ENCODE results near the gene SLC30A2. TPM values are rescaled to one million over a fixed set of nuclear protein-coding genes. Genes with fewer than 3 reads are reported as not detected.

SLC30A2 gene
- total RNA-seq, 1 experiment from 2014 or later = not detected

DNA sequence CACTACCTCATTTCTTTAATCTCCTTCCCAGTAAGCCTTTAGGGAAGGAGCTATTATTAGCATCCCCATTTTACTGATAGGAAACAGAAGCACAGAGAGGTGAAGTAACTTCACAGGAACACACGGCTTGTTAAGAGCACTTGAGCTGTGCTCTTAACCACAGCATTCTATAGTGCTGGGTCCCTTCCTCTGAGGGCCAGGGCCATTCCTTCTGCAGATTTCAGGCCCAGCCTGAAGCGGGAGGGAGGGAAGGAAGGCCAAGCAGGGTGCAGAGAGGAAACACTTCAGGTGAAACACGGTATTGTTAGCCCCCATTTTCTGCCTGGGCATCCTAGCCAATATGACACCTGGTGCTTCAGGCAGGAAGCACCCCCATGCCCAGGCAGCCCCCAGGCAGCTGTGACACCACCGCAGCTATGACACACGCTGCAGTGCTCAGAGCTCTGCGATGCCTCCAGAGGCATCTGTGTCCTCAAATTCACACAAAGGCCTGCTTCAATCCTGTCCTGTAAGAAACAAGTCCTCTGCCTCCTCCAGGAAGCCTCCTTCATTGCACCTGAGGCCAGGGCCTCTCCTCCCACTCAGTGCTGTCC lies 28.9 kb downstream of the SLC30A2 start (continued):
- TF ChIP-seq, protein P1, sequence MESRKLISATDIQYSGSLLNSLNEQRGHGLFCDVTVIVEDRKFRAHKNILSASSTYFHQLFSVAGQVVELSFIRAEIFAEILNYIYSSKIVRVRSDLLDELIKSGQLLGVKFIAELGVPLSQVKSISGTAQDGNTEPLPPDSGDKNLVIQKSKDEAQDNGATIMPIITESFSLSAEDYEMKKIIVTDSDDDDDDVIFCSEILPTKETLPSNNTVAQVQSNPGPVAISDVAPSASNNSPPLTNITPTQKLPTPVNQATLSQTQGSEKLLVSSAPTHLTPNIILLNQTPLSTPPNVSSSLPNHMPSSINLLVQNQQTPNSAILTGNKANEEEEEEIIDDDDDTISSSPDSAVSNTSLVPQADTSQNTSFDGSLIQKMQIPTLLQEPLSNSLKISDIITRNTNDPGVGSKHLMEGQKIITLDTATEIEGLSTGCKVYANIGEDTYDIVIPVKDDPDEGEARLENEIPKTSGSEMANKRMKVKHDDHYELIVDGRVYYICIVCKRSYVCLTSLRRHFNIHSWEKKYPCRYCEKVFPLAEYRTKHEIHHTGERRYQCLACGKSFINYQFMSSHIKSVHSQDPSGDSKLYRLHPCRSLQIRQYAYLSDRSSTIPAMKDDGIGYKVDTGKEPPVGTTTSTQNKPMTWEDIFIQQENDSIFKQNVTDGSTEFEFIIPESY (IDR thresholded peaks at IDR 0.05; ENCODE audit: extremely low read depth, insufficient replicate concordance, low read length) = no peak
- TF ChIP-seq TCF7L2 (IDR thresholded peaks at IDR 0.05; ENCODE audit: borderline replicate concordance, extremely low read depth, insufficient read depth, insufficient read length) = no peak
- TF ChIP-seq YY1 (IDR thresholded peaks at IDR 0.05; ENCODE audit: extremely low read depth, insufficient replicate concordance, low read depth, low read length) = no peak

DNA sequence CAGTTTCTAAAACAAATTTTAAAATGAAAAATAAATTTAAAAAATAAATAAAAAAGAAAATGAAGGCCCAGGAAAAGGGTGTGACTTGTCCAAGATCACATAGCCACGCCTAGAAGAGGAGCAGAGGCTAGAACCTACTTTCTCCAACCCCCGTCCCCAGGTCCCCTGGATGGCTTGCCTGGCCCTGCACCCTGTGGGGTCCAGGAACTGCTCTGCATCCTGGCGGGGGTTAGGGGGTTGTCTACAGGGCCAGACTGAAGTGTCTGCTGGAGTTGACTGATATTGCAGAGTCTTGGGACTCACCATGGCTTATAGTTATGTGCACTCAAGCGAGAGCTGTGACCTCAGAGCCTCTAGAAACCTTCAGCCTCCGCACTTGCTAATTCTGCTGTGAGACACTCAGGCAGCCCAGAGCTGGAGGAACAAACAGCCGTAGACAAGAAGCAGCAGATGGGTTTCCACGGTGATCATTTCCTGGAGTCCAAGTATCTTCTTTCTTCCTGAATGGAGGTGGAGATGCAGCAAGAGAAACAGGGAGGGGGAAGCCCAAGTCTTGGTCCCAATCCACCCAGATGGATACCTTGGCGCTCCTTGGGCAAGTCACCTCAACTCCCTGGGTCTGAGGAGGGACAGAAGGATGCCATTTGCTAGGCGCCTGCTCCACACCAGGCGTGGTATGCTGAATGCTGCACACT lies 29.5 kb downstream of the SLC30A2 start:
- no peak overlapping the region for H3K9ac ChIP-seq (ENCODE audit: low read length)
- intact Hi-C loops (cut with micrococcal nuclease) = no loop called here
- H3K27me3 ChIP-seq (ENCODE audit: insufficient read depth, low read length) = no peaks in the 10 kb centered on the region
- H3K4me3 ChIP-seq (replicated peaks in 1 of 2; ENCODE audit: low read depth in 1 of 2, low read length in 2 of 2) = no peak overlapping the region
- DNase-seq (ENCODE audit: low read depth, low spot score) = no peak
- H4K20me1 ChIP-seq (ENCODE audit: insufficient read depth) = no peaks in the 10 kb centered on the region
- H3K79me2 ChIP-seq (ENCODE audit: insufficient read depth, low read length) = no peaks in the 10 kb centered on the region
- no peak overlapping the region for H2AFZ ChIP-seq (ENCODE audit: low read depth, low read length, poor library complexity, severe bottlenecking)
- H3K4me1 ChIP-seq (ENCODE audit: control insufficient read depth in 1 of 2, insufficient read depth in 2 of 2, low read length in 2 of 2) = peaks cover 0 to under 1% of the 10 kb centered on the region in 2 experiments; a peak in 1 of 4 replicates
- H3K36me3 ChIP-seq (ENCODE audit: control insufficient read depth in 1 of 2, insufficient read depth in 2 of 2, low read length in 2 of 2) = no peaks in the 10 kb centered on the region
- no peak overlapping the region for H3K27ac ChIP-seq (ENCODE audit: low read depth, low read length)
- H3K9me2 ChIP-seq (ENCODE audit: insufficient read depth) = no peaks in the 10 kb centered on the region
- H3K9me3 ChIP-seq (ENCODE audit: control insufficient read depth in 1 of 2, insufficient read depth in 1 of 2, low read depth in 1 of 2, low read length in 2 of 2) = no peaks in the 10 kb centered on the region
- BruUV-seq (replicated peaks) = no TSS peak
- no peak for ATAC-seq
- TF ChIP-seq SIN3A (IDR thresholded peaks at IDR 0.05; ENCODE audit: low read depth) (no peak), SRF (IDR thresholded peaks at IDR 0.05; ENCODE audit: low read depth) (no peak), ZFX (IDR thresholded peaks at IDR 0.05) (no peak), EGR1 (IDR thresholded peaks at IDR 0.05; ENCODE audit: low read depth) (no peak)
- TF ChIP-seq, protein P2, sequence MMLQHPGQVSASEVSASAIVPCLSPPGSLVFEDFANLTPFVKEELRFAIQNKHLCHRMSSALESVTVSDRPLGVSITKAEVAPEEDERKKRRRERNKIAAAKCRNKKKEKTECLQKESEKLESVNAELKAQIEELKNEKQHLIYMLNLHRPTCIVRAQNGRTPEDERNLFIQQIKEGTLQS (IDR thresholded peaks at IDR 0.05) = no peak
- TF ChIP-seq, protein P3, sequence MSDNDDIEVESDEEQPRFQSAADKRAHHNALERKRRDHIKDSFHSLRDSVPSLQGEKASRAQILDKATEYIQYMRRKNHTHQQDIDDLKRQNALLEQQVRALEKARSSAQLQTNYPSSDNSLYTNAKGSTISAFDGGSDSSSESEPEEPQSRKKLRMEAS (IDR thresholded peaks at IDR 0.05) = no peak
- TF ChIP-seq, protein P1 (IDR thresholded peaks at IDR 0.05; ENCODE audit: extremely low read depth, insufficient replicate concordance, low read length) = no peak
- H3K4me2 ChIP-seq (ENCODE audit: low read length) = no peak overlapping the region
- ChIA-PET CTCF (no interaction called here), RAD21 (ENCODE audit: low non-redundant PET in 1 of 2, low total read pairs in 2 of 2, uncharacterized antibody in 2 of 2, unreplicated experiment in 2 of 2) (no interaction called here), POLR2A (no interaction called here)
